C4-2B (cell line): ENCODE measurements around the gene FBXL16.

ENCODE experiments used
- H3K27ac ChIP-seq: fragments of 450-650 bp; 2 replicates; pipeline ENCODE4 v1.5.1; 2017
- CTCF ChIP-seq: fragments of 450-650 bp; conservative IDR thresholded peaks from 2 replicates; pipeline ENCODE4 v1.5.1; 2017; ENCODE audit warnings: mild to moderate bottlenecking
- ZFX ChIP-seq: fragments of 450-650 bp; IDR thresholded peaks from 2 replicates; pipeline ENCODE4 v1.6.1; 2017

Gene FBXL16

GRCh38 chr16:724188-725040, 18.8 kb upstream of the FBXL16 start:
- H3K27ac ChIP-seq: peak overlapping the region; percentile 100
- TF ChIP-seq CTCF (no peak), ZFX (no peak)

GRCh38 chr16:723695-724094, 18.1 kb upstream of the FBXL16 start:
- no peak for TF ChIP-seq CTCF
- peak overlapping the region; percentile 100 for H3K27ac ChIP-seq

- H3K27ac ChIP-seq: peak overlapping the region; percentile 100
- TF ChIP-seq ZFX (no peak), CTCF (no peak)
Observed at GRCh38 chr16:722835-723633, 17.4 kb upstream of the FBXL16 start.

- peak; percentile 42; the same call in 1 of the 2 replicates for TF ChIP-seq ZFX
- TF ChIP-seq CTCF: no peak
- H3K27ac ChIP-seq: peak overlapping the region; percentile 100
Observed at GRCh38 chr16:721765-722540, 16.4 kb upstream of the FBXL16 start.

- H3K27ac ChIP-seq: peak within 1 kb of the TSS; percentile 100
- TF ChIP-seq ZFX (peak; percentile 46), CTCF (no peak)
Observed at GRCh38 chr16:720990-721764, 15.6 kb upstream of the FBXL16 start, which contains the start of gene ANTKMT. Gene ANTKMT, plus strand, starts transcription at chr16:721146. Its CDS starts 129 bp downstream, at chr16:721275.

GRCh38 chr16:720447-720989, 14.9 kb upstream of the FBXL16 start:
- TF ChIP-seq ZFX (no peak), CTCF (no peak)
- H3K27ac ChIP-seq: peak overlapping the region; percentile 100
